8988T (cell line): ENCODE data around the gene TRIM41.
"Not testable (repeated sequence)": the region's sequence is repeated elsewhere in the genome, so short reads cannot be mapped to it uniquely, and the experiment has no call there.

Source experiments
- DNase-seq: peaks from one replicate; pipeline ENCODE4 v3.0.0; 2011

The TRIM41 gene

GRCh38 chr5:181259283-181259682 is 36.2 kb downstream of the TRIM41 start:
- no peak for DNase-seq

- no peak for DNase-seq
These were observed 37.1 kb downstream of the TRIM41 start for GRCh38 chr5:181259974-181260719.

GRCh38 chr5:181260720-181261319 is 37.7 kb downstream of the TRIM41 start, which contains the start of gene TRIM52:
TSS of gene TRIM52 (minus strand) at chr5:181261143. CDS start at chr5:181260813, 330 bp downstream.
- DNase-seq = peak; percentile 58

- no peak for DNase-seq
These were observed 38.4 kb downstream of the TRIM41 start for GRCh38 chr5:181261320-181262049.

- no peak for DNase-seq
These were observed 40.6 kb downstream of the TRIM41 start for GRCh38 chr5:181263633-181264032.

GRCh38 chr5:181265092-181265671 is 42.1 kb downstream of the TRIM41 start:
- DNase-seq = no peak

GRCh38 chr5:181267291-181267904 is 44.3 kb downstream of the TRIM41 start:
- DNase-seq = not testable (repeated sequence)

GRCh38 chr5:181267907-181268306 is 44.8 kb downstream of the TRIM41 start:
- DNase-seq = not testable (repeated sequence)

- no peak for DNase-seq
These were observed 48.0 kb downstream of the TRIM41 start for GRCh38 chr5:181271081-181271480.

GRCh38 chr5:181273433-181273744 is 50.3 kb downstream of the TRIM41 start:
- DNase-seq = not testable (repeated sequence)

- DNase-seq = no peak
These were observed 57.2 kb downstream of the TRIM41 start for GRCh38 chr5:181280251-181280762.

- DNase-seq = no peak
These were observed 58.2 kb downstream of the TRIM41 start for GRCh38 chr5:181281077-181281983.

GRCh38 chr5:181281984-181282316 is 58.9 kb downstream of the TRIM41 start:
- no peak for DNase-seq

GRCh38 chr5:181282415-181282814 is 59.3 kb downstream of the TRIM41 start:
- not testable (repeated sequence) for DNase-seq

- DNase-seq = no peak
These were observed 59.8 kb downstream of the TRIM41 start for GRCh38 chr5:181282874-181283273.

- no peak for DNase-seq
These were observed 60.3 kb downstream of the TRIM41 start for GRCh38 chr5:181283347-181283746.

GRCh38 chr5:181283841-181284755 is 61.0 kb downstream of the TRIM41 start:
- not testable (repeated sequence) for DNase-seq
